Measurements from ENCODE around the gene HTT. TPM values are rescaled to one million over a fixed set of nuclear protein-coding genes. Genes with fewer than 3 reads are reported as not detected.

The HTT gene
- total RNA-seq, 1 donor from 2014 or later, result 43.8 TPM

- DNase-seq (ENCODE audit: low read depth), result no peak
- Histone ChIP-seq H3K27me3 (ENCODE audit: control insufficient read depth, insufficient read depth, low read length) (peaks cover 3% of the 10 kb centered on the region), H3K4me3 (ENCODE audit: low read depth, low read length) (no peak overlapping the region), H3K36me3 (ENCODE audit: control insufficient read depth, insufficient read depth, low read length) (no peaks in the 10 kb centered on the region)
- TF ChIP-seq CTCF (IDR thresholded peaks at IDR 0.05; ENCODE audit: insufficient read depth, low read length, poor library complexity, severe bottlenecking), result no peak
Observed at GRCh38 chr4:3276986-3277385, 202.5 kb downstream of the HTT start.

- no peak for TF ChIP-seq CTCF (IDR thresholded peaks at IDR 0.05; ENCODE audit: insufficient read depth, low read length, poor library complexity, severe bottlenecking)
- no peak overlapping the region for H3K4me3 ChIP-seq (ENCODE audit: low read depth, low read length)
- H3K36me3 ChIP-seq (ENCODE audit: control insufficient read depth, insufficient read depth, low read length), result no peaks in the 10 kb centered on the region
- H3K27me3 ChIP-seq (ENCODE audit: control insufficient read depth, insufficient read depth, low read length), result peaks cover 6% of the 10 kb centered on the region
- no peak for DNase-seq (ENCODE audit: low read depth)
Observed at GRCh38 chr4:3280466-3280865, 206.0 kb downstream of the HTT start.

- Histone ChIP-seq H3K4me3 (ENCODE audit: low read depth, low read length) (no peak overlapping the region), H3K27me3 (ENCODE audit: control insufficient read depth, insufficient read depth, low read length) (peaks cover 17% of the 10 kb centered on the region), H3K36me3 (ENCODE audit: control insufficient read depth, insufficient read depth, low read length) (no peaks in the 10 kb centered on the region)
- TF ChIP-seq CTCF (IDR thresholded peaks at IDR 0.05; ENCODE audit: insufficient read depth, low read length, poor library complexity, severe bottlenecking), result no peak
- DNase-seq (ENCODE audit: low read depth), result no peak
Observed at GRCh38 chr4:3283483-3283882, 209.0 kb downstream of the HTT start.

GRCh38 chr4:3283916-3284315 lies 209.4 kb downstream of the HTT start:
- H3K27me3 ChIP-seq (ENCODE audit: control insufficient read depth, insufficient read depth, low read length), result peaks cover 17% of the 10 kb centered on the region
- no peak for TF ChIP-seq CTCF (IDR thresholded peaks at IDR 0.05; ENCODE audit: insufficient read depth, low read length, poor library complexity, severe bottlenecking)
- DNase-seq (ENCODE audit: low read depth), result no peak
- no peaks in the 10 kb centered on the region for H3K36me3 ChIP-seq (ENCODE audit: control insufficient read depth, insufficient read depth, low read length)
- H3K4me3 ChIP-seq (ENCODE audit: low read depth, low read length), result no peak overlapping the region

- TF ChIP-seq CTCF (IDR thresholded peaks at IDR 0.05; ENCODE audit: insufficient read depth, low read length, poor library complexity, severe bottlenecking), result no peak
- Histone ChIP-seq H3K27me3 (ENCODE audit: control insufficient read depth, insufficient read depth, low read length) (peaks cover 17% of the 10 kb centered on the region), H3K36me3 (ENCODE audit: control insufficient read depth, insufficient read depth, low read length) (no peaks in the 10 kb centered on the region), H3K4me3 (ENCODE audit: low read depth, low read length) (no peak overlapping the region)
- no peak for DNase-seq (ENCODE audit: low read depth)
Observed at GRCh38 chr4:3284734-3285557, 210.5 kb downstream of the HTT start.

All from kidney epithelial cell (primary cell).